ENCODE measurements around the gene CDK11B.

CDK11B gene

DNA sequence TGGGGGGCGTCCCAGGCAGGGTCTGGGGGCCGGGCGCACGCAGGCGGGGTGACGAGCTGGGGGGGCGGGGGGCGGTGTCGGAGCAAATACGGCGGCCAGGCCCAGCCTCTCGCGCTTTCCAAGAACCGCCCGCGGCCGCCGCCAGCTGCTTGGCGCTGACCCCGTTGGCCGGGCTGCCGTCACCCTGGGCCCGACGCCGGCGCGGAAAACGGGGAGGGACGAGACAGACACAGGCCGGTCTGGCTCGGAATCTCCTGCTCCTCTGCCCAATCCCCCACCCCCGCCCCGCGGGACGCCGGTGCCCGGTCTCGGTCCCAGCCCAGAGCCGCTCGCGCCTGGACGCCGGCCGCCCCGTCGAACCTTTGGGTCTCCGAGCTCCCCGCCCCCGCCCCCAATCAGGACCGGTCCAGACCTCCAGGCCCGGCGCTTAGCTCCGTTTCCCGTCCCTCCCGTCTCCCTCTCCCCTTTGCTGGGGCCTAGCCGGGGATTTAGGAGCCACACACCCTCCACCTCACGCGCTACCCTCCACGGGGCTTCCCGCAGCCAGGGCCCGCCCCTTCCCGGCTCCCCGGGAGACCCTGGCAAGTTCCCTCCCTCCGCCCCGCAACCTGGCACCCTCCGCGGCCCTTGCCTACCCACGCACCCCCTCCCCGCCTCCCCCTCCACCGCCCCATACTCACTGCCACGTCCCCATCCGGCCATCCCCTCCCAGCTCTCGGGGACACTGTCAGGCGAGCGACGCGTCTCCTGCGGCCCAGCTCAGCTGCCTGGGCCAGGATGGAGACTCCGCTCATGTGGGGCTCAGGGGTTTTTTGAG lies 27.6 kb downstream of the CDK11B start:
- no peak for DNase-seq (ENCODE audit: low read depth)
- TF ChIP-seq, protein P1, sequence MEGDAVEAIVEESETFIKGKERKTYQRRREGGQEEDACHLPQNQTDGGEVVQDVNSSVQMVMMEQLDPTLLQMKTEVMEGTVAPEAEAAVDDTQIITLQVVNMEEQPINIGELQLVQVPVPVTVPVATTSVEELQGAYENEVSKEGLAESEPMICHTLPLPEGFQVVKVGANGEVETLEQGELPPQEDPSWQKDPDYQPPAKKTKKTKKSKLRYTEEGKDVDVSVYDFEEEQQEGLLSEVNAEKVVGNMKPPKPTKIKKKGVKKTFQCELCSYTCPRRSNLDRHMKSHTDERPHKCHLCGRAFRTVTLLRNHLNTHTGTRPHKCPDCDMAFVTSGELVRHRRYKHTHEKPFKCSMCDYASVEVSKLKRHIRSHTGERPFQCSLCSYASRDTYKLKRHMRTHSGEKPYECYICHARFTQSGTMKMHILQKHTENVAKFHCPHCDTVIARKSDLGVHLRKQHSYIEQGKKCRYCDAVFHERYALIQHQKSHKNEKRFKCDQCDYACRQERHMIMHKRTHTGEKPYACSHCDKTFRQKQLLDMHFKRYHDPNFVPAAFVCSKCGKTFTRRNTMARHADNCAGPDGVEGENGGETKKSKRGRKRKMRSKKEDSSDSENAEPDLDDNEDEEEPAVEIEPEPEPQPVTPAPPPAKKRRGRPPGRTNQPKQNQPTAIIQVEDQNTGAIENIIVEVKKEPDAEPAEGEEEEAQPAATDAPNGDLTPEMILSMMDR (IDR thresholded peaks at IDR 0.05; ENCODE audit: control insufficient read depth, extremely low read depth, insufficient read depth) = no peak
- no peak overlapping the region for H3K4me3 ChIP-seq (ENCODE audit: low read depth, low read length)

DNA sequence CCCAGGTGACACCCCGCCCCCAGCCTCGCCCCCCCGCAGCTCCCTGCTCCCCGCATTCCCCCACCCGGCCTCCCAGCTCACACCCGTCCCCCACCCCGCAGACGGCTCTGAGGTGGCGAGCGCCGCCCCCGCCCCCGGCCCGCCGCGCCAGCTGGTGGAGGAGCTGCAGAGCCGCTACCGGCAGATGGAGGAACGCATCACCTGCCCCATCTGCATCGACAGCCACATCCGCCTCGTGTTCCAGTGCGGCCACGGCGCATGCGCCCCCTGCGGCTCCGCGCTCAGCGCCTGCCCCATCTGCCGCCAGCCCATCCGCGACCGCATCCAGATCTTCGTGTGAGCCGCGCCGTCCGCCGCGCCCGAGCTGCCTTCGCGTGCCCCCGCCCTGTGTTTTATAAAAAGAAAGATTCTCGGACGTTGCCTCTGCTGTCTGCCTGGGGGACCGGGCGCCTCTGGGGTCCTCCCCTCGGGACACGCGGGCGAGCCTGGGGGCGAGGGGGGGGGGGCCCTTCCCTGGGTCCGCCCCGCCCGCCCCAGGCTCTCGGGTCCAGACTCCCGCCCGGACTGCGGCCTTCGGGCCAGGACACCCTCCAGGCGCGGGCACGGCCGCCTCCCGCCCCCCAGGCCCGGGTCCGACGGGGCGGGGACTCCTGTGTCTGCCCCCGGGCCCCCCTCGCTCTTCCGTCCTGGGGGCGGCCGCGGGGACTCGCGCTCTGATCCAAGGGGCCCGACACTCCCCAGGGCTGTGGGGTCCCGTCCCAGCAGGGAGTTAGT lies 28.4 kb downstream of the CDK11B start:
- TF ChIP-seq, protein P1 (IDR thresholded peaks at IDR 0.05; ENCODE audit: control insufficient read depth, extremely low read depth, insufficient read depth) = no peak
- no peak overlapping the region for H3K4me3 ChIP-seq (ENCODE audit: low read depth, low read length)
- no peak for DNase-seq (ENCODE audit: low read depth)

DNA sequence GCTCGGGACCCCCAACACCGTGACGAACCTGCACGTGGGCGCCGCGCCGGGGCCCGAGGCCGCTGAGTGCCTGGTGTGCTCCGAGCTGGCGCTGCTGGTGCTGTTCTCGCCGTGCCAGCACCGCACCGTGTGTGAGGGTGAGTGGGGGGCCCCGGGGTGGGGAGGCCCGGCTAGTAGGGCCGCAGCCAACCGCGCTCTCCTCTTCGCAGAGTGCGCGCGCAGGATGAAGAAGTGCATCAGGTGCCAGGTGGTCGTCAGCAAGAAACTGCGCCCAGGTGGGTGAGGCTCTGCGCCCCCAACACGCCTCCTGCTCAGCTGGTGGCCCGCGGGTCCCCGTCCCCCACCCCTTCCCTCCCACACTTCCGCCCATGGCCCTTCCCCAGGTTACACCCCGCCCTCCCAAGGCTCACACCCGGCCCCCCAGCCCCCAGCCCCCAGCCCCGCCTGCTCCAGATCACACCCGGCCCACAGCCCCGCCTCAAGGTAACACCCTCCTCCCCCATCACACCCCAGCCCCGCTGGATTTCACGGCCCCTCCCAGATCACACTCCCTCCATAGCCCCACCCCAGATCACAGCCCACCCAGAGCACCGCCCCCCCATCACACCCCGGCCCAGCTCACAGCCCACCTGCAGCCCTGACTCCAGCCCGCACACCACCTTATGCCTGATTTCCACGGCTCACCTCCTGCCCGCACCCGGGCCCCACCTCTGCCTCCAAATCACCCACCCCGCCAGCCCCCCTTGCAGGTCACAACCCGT lies 29.2 kb downstream of the CDK11B start:
- TF ChIP-seq, protein P1 (IDR thresholded peaks at IDR 0.05; ENCODE audit: control insufficient read depth, extremely low read depth, insufficient read depth) = no peak
- no peak for DNase-seq (ENCODE audit: low read depth)
- no peak overlapping the region for H3K4me3 ChIP-seq (ENCODE audit: low read depth, low read length)

DNA sequence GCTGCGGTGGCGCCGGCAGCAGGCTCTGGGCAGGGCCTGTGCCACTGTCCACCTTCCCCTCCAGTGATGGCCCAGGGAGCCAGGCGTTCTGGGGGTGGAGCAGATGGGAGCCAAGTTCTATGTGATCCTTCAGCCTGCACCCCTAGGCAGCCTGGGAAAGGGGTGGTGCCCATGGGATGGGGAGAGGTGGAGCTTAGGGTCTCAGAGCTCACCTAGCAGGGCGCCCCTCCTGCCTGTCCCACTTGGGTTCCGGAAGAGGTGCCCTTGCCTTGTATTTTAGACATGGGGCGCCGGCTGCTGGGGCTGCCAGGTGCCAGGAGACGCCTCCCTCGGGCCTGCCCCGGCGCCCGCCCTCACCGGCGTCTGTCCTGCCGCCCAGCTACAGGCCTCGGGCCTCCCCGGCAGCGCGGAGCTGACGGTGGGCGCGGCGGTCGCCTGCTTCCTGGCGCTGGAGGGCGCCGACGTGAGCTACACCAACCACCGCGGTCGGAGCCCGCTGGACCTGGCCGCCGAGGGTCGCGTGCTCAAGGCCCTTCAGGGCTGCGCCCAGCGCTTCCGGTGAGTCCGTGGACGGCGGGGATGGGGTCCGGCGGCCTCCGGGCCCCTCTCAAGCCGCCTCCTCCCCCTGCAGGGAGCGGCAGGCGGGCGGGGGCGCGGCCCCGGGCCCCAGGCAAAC lies 29.9 kb downstream of the CDK11B start:
- no peak overlapping the region for H3K4me3 ChIP-seq (ENCODE audit: low read depth, low read length)
- TF ChIP-seq, protein P1 (IDR thresholded peaks at IDR 0.05; ENCODE audit: control insufficient read depth, extremely low read depth, insufficient read depth) = no peak
- no peak for DNase-seq (ENCODE audit: low read depth)

DNA sequence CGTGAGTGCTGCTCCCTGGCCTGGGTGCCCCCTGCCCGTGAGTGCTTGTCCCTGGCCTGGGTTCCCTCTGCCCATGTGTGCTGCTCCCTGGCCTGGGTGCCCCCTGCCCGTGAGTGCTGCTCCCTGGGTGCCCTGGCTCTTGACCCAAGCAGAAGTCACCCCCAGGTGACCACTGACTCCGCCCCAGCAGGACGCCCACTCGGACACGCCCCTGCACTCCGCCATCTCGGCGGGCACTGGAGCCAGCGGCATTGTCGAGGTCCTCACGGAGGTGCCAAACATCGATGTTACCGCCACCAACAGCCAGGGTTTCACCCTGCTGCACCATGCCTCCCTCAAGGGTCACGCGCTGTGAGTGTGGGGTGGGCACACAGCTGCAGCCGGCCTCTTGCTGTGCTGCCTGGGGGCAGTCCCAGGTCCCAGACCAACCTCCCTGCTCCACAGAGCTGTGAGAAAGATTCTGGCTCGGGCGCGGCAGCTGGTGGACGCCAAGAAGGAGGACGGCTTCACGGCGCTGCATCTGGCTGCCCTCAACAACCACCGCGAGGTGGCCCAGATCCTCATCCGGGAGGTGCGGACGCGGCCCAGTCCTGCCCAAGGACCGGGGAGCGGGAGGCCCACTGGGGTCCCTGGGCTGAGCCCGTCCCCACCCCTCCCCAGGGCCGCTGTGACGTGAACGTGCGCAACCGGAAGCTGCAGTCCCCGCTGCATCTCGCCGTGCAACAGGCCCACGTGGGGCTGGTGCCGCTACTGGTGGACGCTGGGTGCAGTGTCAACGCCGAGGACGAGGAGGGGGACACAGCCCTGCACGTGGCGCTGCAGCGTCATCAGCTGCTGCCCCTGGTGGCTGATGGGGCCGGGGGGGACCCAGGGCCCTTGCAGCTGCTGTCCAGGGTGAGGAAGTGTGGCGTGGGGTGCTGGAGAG lies 30.7 kb downstream of the CDK11B start:
- no peak for DNase-seq (ENCODE audit: low read depth)
- no peak overlapping the region for H3K4me3 ChIP-seq (ENCODE audit: low read depth, low read length)
- TF ChIP-seq, protein P1 (IDR thresholded peaks at IDR 0.05; ENCODE audit: control insufficient read depth, extremely low read depth, insufficient read depth) = no peak
